OCI-LY1 (cell line): ENCODE measurements around the gene HDHD3.

Experiments used
- H2AFZ ChIP-seq: fragments of 200-600 bp; sonication (generic), shearing (Covaris generic); 2 replicates; pipeline ENCODE4 v1.6.0; 2014; ENCODE audit warnings: antibody characterized with exemption, mild to moderate bottlenecking, low read length
- H3F3A ChIP-seq: fragments of 200-600 bp; sonication (generic), shearing (Covaris generic); 2 replicates; pipeline ENCODE4 v1.6.0; 2014; ENCODE audit warnings: mild to moderate bottlenecking, antibody characterized with exemption, low read length, moderate library complexity; ENCODE audit not compliant: insufficient read depth
- H3K27ac ChIP-seq: fragments of 200-600 bp; sonication (generic); 2 replicates; pipeline ENCODE4 v1.5.1; 2014; ENCODE audit warnings: low read length, mixed run types, mild to moderate bottlenecking, low read depth; ENCODE audit not compliant: poor library complexity, severe bottlenecking
- H3K27me3 ChIP-seq: fragments of 200-600 bp; sonication (generic); 2 replicates; pipeline ENCODE4 v1.6.0; 2014; ENCODE audit warnings: antibody characterized with exemption, mild to moderate bottlenecking, low read length, moderate library complexity; ENCODE audit not compliant: insufficient read depth
- H3K36me3 ChIP-seq: fragments of 200-600 bp; sonication (generic); 2 replicates; pipeline ENCODE4 v1.6.1; 2014; ENCODE audit warnings: mild to moderate bottlenecking, antibody characterized with exemption, low read length, moderate library complexity, mixed read lengths; ENCODE audit not compliant: insufficient read depth
- H3K4me1 ChIP-seq: fragments of 200-600 bp; sonication (generic); 2 replicates; pipeline ENCODE4 v1.5.1; 2014; ENCODE audit warnings: mild to moderate bottlenecking, low read length, moderate library complexity; ENCODE audit not compliant: insufficient read depth, severe bottlenecking
- H3K4me2 ChIP-seq: fragments of 200-600 bp; sonication (generic), shearing (Covaris generic); 2 replicates; pipeline ENCODE4 v1.6.1; 2014; ENCODE audit warnings: low read length
- H3K4me3 ChIP-seq: fragments of 200-600 bp; sonication (generic); 2 replicates; pipeline ENCODE4 v1.5.1; 2014; ENCODE audit warnings: low read length, low read depth, mild to moderate bottlenecking, mixed read lengths; ENCODE audit not compliant: poor library complexity, severe bottlenecking
- H3K79me2 ChIP-seq: fragments of 200-600 bp; shearing (Covaris generic); 2 replicates; pipeline ENCODE4 v1.6.1; 2016; ENCODE audit warnings: mixed run types, low read length, mixed read lengths; ENCODE audit not compliant: insufficient read depth
- H3K9ac ChIP-seq: fragments of 200-600 bp; sonication (generic), shearing (Covaris generic); 2 replicates; pipeline ENCODE4 v1.6.1; 2014; ENCODE audit warnings: mild to moderate bottlenecking, low read length, mixed read lengths
- H3K9me2 ChIP-seq: fragments of 200-600 bp; sonication (generic), shearing (Covaris generic); 2 replicates; pipeline ENCODE4 v1.6.1; 2014; ENCODE audit warnings: low read depth, mild to moderate bottlenecking, low read length, mixed read lengths
- H3K9me3 ChIP-seq: fragments of 200-600 bp; shearing (Covaris generic); 2 replicates; pipeline ENCODE4 v1.6.1; 2014; ENCODE audit warnings: low read length, mixed read lengths
- H4K20me1 ChIP-seq: fragments of 200-600 bp; sonication (generic), shearing (Covaris generic); 2 replicates; pipeline ENCODE4 v1.6.0; 2016; ENCODE audit warnings: mild to moderate bottlenecking, low read length; ENCODE audit not compliant: insufficient read depth
- CTCF ChIP-seq: fragments of 200-600 bp; sonication (generic), shearing (Covaris generic); IDR thresholded peaks from 2 replicates; pipeline ENCODE4 v1.5.1; 2017; ENCODE audit warnings: mild to moderate bottlenecking, antibody characterized with exemption, low read length, moderate library complexity, mixed read lengths
- EZH2 ChIP-seq: fragments of 200-600 bp; sonication (generic), shearing (Covaris generic); IDR thresholded peaks from 2 replicates; pipeline ENCODE4 v1.8.0; 2017; ENCODE audit warnings: borderline replicate concordance, mixed run types, mild to moderate bottlenecking, antibody characterized with exemption, low read length, moderate library complexity, mixed read lengths

Gene HDHD3

DNA sequence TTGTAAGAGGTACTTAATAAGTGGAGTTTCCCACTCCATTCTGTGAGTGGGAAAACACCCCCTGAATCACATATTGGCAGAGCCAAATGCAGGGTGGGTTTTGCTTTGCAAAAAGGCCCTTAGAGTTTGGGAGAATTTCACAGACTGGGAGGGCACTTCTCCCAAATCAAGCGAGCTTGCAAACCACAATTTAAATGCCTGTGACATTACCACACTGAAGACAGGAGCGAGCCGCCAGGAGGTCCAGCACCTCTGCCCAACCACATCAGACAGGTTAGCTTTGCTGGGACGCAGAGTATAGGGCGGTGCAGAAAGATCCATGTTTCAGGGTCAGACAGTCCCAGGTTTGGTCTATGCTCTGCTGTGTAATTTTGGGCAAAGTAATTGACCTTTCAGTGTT, 22.0 kb upstream of the HDHD3 start:
- no peaks in the 10 kb centered on the region for H3K36me3 ChIP-seq
- no peaks in the 10 kb centered on the region for H3K27me3 ChIP-seq
- no peaks in the 10 kb centered on the region for H3K9me3 ChIP-seq
- H3K79me2 ChIP-seq = no peaks in the 10 kb centered on the region
- H2AFZ ChIP-seq = no peak overlapping the region
- no peak overlapping the region for H3K4me2 ChIP-seq
- no peak for TF ChIP-seq CTCF
- TF ChIP-seq EZH2 = no peak
- no peaks in the 10 kb centered on the region for H3F3A ChIP-seq
- H3K9ac ChIP-seq = no peak overlapping the region
- H3K4me3 ChIP-seq = no peak overlapping the region
- no peaks in the 10 kb centered on the region for H3K9me2 ChIP-seq
- H3K27ac ChIP-seq = no peak overlapping the region
- no peaks in the 10 kb centered on the region for H4K20me1 ChIP-seq
- H3K4me1 ChIP-seq = peaks cover 29% of the 10 kb centered on the region

GRCh38 chr9:113397203-113397631, 20.4 kb upstream of the HDHD3 start:
- Histone ChIP-seq H3F3A (no peaks in the 10 kb centered on the region), H3K9ac (no peak overlapping the region), H3K9me2 (no peaks in the 10 kb centered on the region), H2AFZ (no peak overlapping the region), H3K36me3 (peaks cover 12% of the 10 kb centered on the region), H3K4me3 (no peak overlapping the region), H3K27me3 (no peaks in the 10 kb centered on the region), H3K9me3 (no peaks in the 10 kb centered on the region), H3K79me2 (no peaks in the 10 kb centered on the region), H3K4me1 (peaks cover 29% of the 10 kb centered on the region), H3K4me2 (no peak overlapping the region), H3K27ac (no peak overlapping the region), H4K20me1 (no peaks in the 10 kb centered on the region)
- no peak for TF ChIP-seq CTCF
- no peak for TF ChIP-seq EZH2

GRCh38 chr9:113395000-113395861, 18.4 kb upstream of the HDHD3 start:
- Histone ChIP-seq H3K27ac (no peak overlapping the region), H3K36me3 (peaks cover 22% of the 10 kb centered on the region), H3K9me3 (no peaks in the 10 kb centered on the region), H3K27me3 (no peaks in the 10 kb centered on the region), H3K9me2 (no peaks in the 10 kb centered on the region), H3K4me1 (peaks cover 20% of the 10 kb centered on the region), H4K20me1 (no peaks in the 10 kb centered on the region), H3K4me3 (no peak overlapping the region), H3K79me2 (no peaks in the 10 kb centered on the region), H3K9ac (no peak overlapping the region), H3F3A (no peaks in the 10 kb centered on the region), H3K4me2 (no peak overlapping the region), H2AFZ (no peak overlapping the region)
- TF ChIP-seq EZH2 = no peak
- TF ChIP-seq CTCF = no peak
